Nephron progenitor cell (in vitro differentiated cells): ENCODE data around the gene OR11G2.
"Not testable (repeated sequence)": the region's sequence is repeated elsewhere in the genome, so short reads cannot be mapped to it uniquely, and the experiment has no call there.

Experiments used
- DNase-seq: peaks from one replicate; pipeline ENCODE4 v3.0.0; 2021
- H3K27ac Mint-ChIP-seq: 2 replicates; pipeline ENCODE4 v1.8.0; 2021; ENCODE audit warnings: mild to moderate bottlenecking, moderate library complexity, mixed read lengths
- H3K27me3 Mint-ChIP-seq: 2 replicates; pipeline ENCODE4 v1.8.0; 2021; ENCODE audit warnings: mild to moderate bottlenecking, low read depth, mixed read lengths; ENCODE audit not compliant: poor library complexity
- H3K36me3 Mint-ChIP-seq: 2 replicates; pipeline ENCODE4 v1.8.0; 2021; ENCODE audit warnings: low read depth, mixed read lengths
- H3K4me1 Mint-ChIP-seq: 2 replicates; pipeline ENCODE4 v1.8.0; 2021; ENCODE audit warnings: mixed read lengths
- H3K4me3 Mint-ChIP-seq: 2 replicates; pipeline ENCODE4 v1.8.0; 2021; ENCODE audit warnings: mild to moderate bottlenecking, moderate library complexity, mixed read lengths
- H3K9me3 Mint-ChIP-seq: 2 replicates; pipeline ENCODE4 v1.8.0; 2021; ENCODE audit warnings: mild to moderate bottlenecking, moderate library complexity, mixed read lengths
- TF ChIP-seq, protein P1 (sequence below): fragments of 200-600 bp; sonication (generic); IDR thresholded peaks from 2 replicates; pipeline ENCODE4 v1.5.0; 2021; ENCODE audit warnings: antibody characterized with exemption

Gene OR11G2

DNA sequence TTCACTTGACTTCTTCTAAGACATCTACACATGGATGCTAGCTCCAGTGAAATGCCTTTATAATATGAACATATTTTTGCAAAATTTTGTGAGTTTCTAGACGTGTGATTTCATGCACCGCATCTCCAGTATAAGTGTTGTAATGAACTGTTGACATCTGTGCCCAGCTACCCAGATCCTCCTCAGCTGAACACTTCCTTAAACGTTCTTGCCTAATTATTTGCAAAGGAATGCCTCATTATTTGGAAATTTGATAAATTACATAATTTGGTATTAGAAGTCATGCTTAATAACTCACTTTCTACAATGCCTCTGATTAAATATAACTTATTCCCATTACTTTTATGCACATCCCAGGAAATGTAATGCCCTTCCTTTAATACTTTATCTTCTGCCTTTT lies 14.0 kb downstream of the OR11G2 start:
- Mint-ChIP-seq H3K27me3 (peaks cover 2% of the 10 kb centered on the region), H3K27ac (no peak overlapping the region), H3K4me1 (no peaks in the 10 kb centered on the region), H3K36me3 (no peaks in the 10 kb centered on the region), H3K4me3 (no peak overlapping the region), H3K9me3 (peaks cover 73% of the 10 kb centered on the region)
- no peak for DNase-seq
- TF ChIP-seq, protein P1, sequence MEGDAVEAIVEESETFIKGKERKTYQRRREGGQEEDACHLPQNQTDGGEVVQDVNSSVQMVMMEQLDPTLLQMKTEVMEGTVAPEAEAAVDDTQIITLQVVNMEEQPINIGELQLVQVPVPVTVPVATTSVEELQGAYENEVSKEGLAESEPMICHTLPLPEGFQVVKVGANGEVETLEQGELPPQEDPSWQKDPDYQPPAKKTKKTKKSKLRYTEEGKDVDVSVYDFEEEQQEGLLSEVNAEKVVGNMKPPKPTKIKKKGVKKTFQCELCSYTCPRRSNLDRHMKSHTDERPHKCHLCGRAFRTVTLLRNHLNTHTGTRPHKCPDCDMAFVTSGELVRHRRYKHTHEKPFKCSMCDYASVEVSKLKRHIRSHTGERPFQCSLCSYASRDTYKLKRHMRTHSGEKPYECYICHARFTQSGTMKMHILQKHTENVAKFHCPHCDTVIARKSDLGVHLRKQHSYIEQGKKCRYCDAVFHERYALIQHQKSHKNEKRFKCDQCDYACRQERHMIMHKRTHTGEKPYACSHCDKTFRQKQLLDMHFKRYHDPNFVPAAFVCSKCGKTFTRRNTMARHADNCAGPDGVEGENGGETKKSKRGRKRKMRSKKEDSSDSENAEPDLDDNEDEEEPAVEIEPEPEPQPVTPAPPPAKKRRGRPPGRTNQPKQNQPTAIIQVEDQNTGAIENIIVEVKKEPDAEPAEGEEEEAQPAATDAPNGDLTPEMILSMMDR, result no peak

DNA sequence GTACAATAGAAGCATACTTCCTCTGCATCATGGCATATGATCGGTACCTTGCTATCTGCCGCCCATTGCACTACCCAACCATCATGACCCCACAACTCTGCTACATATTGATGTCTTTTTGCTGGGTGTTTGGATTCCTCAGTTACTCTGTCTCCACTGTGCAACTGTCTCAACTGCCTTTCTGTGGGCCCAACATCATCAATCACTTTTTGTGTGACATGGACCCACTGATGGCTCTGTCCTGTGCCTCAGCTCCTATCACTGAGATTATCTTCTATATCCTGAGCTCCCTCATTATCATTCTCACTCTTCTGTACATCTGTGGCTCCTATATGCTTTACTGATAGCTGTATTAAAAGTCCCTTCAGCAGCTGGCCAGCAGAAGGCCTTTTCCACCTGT lies 18.9 kb downstream of the OR11G2 start:
- H3K9me3 Mint-ChIP-seq, result peaks cover 72% of the 10 kb centered on the region
- DNase-seq, result no peak
- TF ChIP-seq, protein P1, result no peak
- peaks cover 2% of the 10 kb centered on the region for H3K27me3 Mint-ChIP-seq
- no peak overlapping the region for H3K27ac Mint-ChIP-seq
- peaks cover 5% of the 10 kb centered on the region for H3K36me3 Mint-ChIP-seq
- no peak overlapping the region for H3K4me3 Mint-ChIP-seq
- H3K4me1 Mint-ChIP-seq, result no peaks in the 10 kb centered on the region

GRCh38 chr14:20212406-20212805 lies 21.7 kb downstream of the OR11G2 start:
- not testable (repeated sequence) for H3K27ac Mint-ChIP-seq, H3K4me1 Mint-ChIP-seq, DNase-seq, H3K4me3 Mint-ChIP-seq, H3K36me3 Mint-ChIP-seq, H3K27me3 Mint-ChIP-seq
- peaks cover 84% of the 10 kb centered on the region for H3K9me3 Mint-ChIP-seq

DNA sequence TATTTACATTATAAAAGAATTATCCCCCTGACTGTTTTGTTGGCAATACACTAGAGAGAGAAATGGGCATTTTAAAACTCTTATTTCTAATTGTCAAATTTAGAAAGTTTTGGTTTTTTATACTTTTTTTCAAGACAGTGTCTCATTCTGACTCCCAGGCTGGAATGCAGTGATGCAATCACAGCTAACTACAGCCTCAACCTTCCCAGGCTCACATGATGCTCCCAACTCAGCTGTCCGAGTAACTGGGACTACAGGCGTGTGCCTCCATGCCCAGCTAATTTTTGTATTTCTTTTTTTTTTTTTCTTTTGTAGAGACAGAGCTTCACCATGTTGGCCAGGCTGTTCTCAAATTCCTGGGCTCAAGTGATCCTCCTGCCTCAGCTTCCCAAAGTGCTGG lies 24.5 kb downstream of the OR11G2 start:
- Mint-ChIP-seq H3K27me3 (no peaks in the 10 kb centered on the region), H3K9me3 (peaks cover 86% of the 10 kb centered on the region), H3K4me1 (no peaks in the 10 kb centered on the region), H3K4me3 (no peak overlapping the region), H3K27ac (no peak overlapping the region), H3K36me3 (peaks cover 5% of the 10 kb centered on the region)
- TF ChIP-seq, protein P1, result no peak
- DNase-seq, result no peak

- Mint-ChIP-seq H3K9me3 (peaks cover 85% of the 10 kb centered on the region), H3K27ac (no peak overlapping the region)
Measured at GRCh38 chr14:20219033-20219432, 28.3 kb downstream of the OR11G2 start.

GRCh38 chr14:20223410-20223809 lies 32.7 kb downstream of the OR11G2 start, which contains the start of gene OR11H6:
Gene OR11H6, plus strand, starts transcription at chr14:20223710. Its CDS starts 0 bp downstream, at chr14:20223710.
- no peak for DNase-seq
- TF ChIP-seq, protein P1, result no peak
- peaks cover 78% of the 10 kb centered on the region for H3K9me3 Mint-ChIP-seq
- no peaks in the 10 kb centered on the region for H3K27me3 Mint-ChIP-seq
- no peaks in the 10 kb centered on the region for H3K36me3 Mint-ChIP-seq
- no peak within 1 kb of the TSS for H3K4me3 Mint-ChIP-seq
- H3K4me1 Mint-ChIP-seq, result no peaks in the 10 kb centered on the region
- H3K27ac Mint-ChIP-seq, result no peak within 1 kb of the TSS

More at GRCh38 chr14:20219033-20219432, 28.3 kb downstream of the OR11G2 start:
- TF ChIP-seq, protein P1, result no peak
- Mint-ChIP-seq H3K36me3 (no peaks in the 10 kb centered on the region), H3K4me1 (no peaks in the 10 kb centered on the region), H3K4me3 (no peak overlapping the region), H3K27me3 (no peaks in the 10 kb centered on the region)
- DNase-seq, result no peak
